Measurements from ENCODE around the gene RANBP3.

The RANBP3 gene

GRCh38 chr19:6005321-6006069 is 27.6 kb upstream of the RANBP3 start:
- no peak for FAIRE-seq
- no peak for DNase-seq (ENCODE audit: insufficient read length, low spot score)

GRCh38 chr19:6003976-6004375 is 26.0 kb upstream of the RANBP3 start:
- TF ChIP-seq, protein P1, sequence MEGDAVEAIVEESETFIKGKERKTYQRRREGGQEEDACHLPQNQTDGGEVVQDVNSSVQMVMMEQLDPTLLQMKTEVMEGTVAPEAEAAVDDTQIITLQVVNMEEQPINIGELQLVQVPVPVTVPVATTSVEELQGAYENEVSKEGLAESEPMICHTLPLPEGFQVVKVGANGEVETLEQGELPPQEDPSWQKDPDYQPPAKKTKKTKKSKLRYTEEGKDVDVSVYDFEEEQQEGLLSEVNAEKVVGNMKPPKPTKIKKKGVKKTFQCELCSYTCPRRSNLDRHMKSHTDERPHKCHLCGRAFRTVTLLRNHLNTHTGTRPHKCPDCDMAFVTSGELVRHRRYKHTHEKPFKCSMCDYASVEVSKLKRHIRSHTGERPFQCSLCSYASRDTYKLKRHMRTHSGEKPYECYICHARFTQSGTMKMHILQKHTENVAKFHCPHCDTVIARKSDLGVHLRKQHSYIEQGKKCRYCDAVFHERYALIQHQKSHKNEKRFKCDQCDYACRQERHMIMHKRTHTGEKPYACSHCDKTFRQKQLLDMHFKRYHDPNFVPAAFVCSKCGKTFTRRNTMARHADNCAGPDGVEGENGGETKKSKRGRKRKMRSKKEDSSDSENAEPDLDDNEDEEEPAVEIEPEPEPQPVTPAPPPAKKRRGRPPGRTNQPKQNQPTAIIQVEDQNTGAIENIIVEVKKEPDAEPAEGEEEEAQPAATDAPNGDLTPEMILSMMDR (IDR thresholded peaks at IDR 0.05; ENCODE audit: insufficient read depth, missing control alignments): no peak
- FAIRE-seq (no peak), DNase-seq (ENCODE audit: insufficient read length, low spot score) (no peak)

More at GRCh38 chr19:6005321-6006069, 27.6 kb upstream of the RANBP3 start:
- TF ChIP-seq, protein P1 (IDR thresholded peaks at IDR 0.05; ENCODE audit: insufficient read depth, missing control alignments): no peak

DNA sequence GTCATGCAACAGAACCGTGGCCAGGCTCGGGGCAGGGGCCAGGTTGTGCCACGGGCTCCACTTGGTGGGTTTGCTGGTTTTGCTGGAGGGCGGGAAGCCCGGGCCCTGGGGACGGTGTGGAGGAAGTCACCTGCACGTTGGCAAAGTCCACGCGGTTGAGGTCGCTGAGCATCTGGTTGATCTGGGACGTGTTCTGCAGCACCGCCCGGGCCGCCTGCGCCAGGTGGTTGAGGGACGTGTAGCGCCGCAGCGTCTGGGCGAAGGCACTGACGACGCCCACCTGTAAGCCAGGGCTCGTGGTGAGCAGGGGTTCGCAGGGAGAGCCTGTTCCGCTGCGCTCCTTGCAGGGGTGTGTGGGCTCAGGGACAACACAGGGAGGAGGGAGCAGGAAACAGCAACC is 24.7 kb upstream of the RANBP3 start:
- no peak for DNase-seq (ENCODE audit: insufficient read length, low spot score)
- TF ChIP-seq, protein P1 (IDR thresholded peaks at IDR 0.05; ENCODE audit: insufficient read depth, missing control alignments): no peak
- FAIRE-seq: no peak

GRCh38 chr19:6000228-6000847 is 22.4 kb upstream of the RANBP3 start:
- DNase-seq (ENCODE audit: insufficient read length, low spot score): no peak
- TF ChIP-seq, protein P1 (IDR thresholded peaks at IDR 0.05; ENCODE audit: insufficient read depth, missing control alignments): no peak
- no peak for FAIRE-seq

GRCh38 chr19:5999693-6000092 is 21.8 kb upstream of the RANBP3 start:
- FAIRE-seq: no peak

GRCh38 chr19:5997371-5997770 is 19.4 kb upstream of the RANBP3 start:
- DNase-seq (ENCODE audit: insufficient read length, low spot score): no peak
- TF ChIP-seq, protein P1 (IDR thresholded peaks at IDR 0.05; ENCODE audit: insufficient read depth, missing control alignments): no peak
- FAIRE-seq: no peak

More at GRCh38 chr19:5999693-6000092, 21.8 kb upstream of the RANBP3 start:
- TF ChIP-seq, protein P1 (IDR thresholded peaks at IDR 0.05; ENCODE audit: insufficient read depth, missing control alignments): no peak
- no peak for DNase-seq (ENCODE audit: insufficient read length, low spot score)

Data from D721Med (cell line).